Body of pancreas (tissue), 4 donors: ENCODE results near the gene ATXN10.

Experiments used
- POLR2A ChIP-seq, 3 donors: fragments of 450-650 bp; IDR thresholded peaks; one replicate each; pipeline ENCODE4 v1.6.1; 2016; ENCODE audit warnings: antibody characterized with exemption in 3 of 3, mild to moderate bottlenecking in 2 of 3
- TF ChIP-seq, protein P1 (sequence below), 7 experiments: fragments of 450-650 bp in 4 of 7; fragments of 200-600 bp in 3 of 7; sonication (generic) in 3 of 7; IDR thresholded peaks; one replicate each; pipeline ENCODE4 v1.5.1; 2016 to 2019; ENCODE audit warnings: antibody characterized with exemption in 7 of 7

- TF ChIP-seq, protein P1, sequence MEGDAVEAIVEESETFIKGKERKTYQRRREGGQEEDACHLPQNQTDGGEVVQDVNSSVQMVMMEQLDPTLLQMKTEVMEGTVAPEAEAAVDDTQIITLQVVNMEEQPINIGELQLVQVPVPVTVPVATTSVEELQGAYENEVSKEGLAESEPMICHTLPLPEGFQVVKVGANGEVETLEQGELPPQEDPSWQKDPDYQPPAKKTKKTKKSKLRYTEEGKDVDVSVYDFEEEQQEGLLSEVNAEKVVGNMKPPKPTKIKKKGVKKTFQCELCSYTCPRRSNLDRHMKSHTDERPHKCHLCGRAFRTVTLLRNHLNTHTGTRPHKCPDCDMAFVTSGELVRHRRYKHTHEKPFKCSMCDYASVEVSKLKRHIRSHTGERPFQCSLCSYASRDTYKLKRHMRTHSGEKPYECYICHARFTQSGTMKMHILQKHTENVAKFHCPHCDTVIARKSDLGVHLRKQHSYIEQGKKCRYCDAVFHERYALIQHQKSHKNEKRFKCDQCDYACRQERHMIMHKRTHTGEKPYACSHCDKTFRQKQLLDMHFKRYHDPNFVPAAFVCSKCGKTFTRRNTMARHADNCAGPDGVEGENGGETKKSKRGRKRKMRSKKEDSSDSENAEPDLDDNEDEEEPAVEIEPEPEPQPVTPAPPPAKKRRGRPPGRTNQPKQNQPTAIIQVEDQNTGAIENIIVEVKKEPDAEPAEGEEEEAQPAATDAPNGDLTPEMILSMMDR (IDR thresholded peaks at IDR 0.05): no peak
- no peak for TF ChIP-seq POLR2A (IDR thresholded peaks at IDR 0.05)
Measured at GRCh38 chr22:45881524-45881875, 209.9 kb downstream of the ATXN10 start.
